ENCODE measurements around the gene KCNK18. TPM values are rescaled to one million over a fixed set of nuclear protein-coding genes. Genes with fewer than 3 reads are reported as not detected.

KCNK18 gene
- total RNA-seq, 1 experiment from 2014 or later, result not detected

GRCh38 chr10:117224881-117225280 lies 27.6 kb downstream of the KCNK18 start:
- Histone ChIP-seq H2BK15ac (ENCODE audit: low read depth, low read length) (no peak overlapping the region), H4K8ac (replicated peaks; ENCODE audit: insufficient read length, low read depth, low read length) (no peak overlapping the region), H3K79me2 (ENCODE audit: insufficient read depth, low read length) (no peaks in the 10 kb centered on the region), H2AFZ (ENCODE audit: low read length) (no peak overlapping the region), H2BK12ac (ENCODE audit: insufficient read length, low read depth, low read length) (no peak overlapping the region), H3T11ph (ENCODE audit: low read length) (no peak overlapping the region), H2AK5ac (ENCODE audit: insufficient read length, low read length) (no peak overlapping the region), H3K9me3 (ENCODE audit: control insufficient read depth, low read depth, low read length) (no peaks in the 10 kb centered on the region), H4K5ac (ENCODE audit: insufficient read length, low read depth, low read length) (no peak overlapping the region), H3K23ac (ENCODE audit: insufficient read length, low read depth, low read length) (no peak overlapping the region), H2BK5ac (ENCODE audit: insufficient read length, low read length) (no peak overlapping the region), H3K23me2 (ENCODE audit: insufficient read length, low read depth, low read length, poor library complexity, severe bottlenecking) (no peaks in the 10 kb centered on the region), H3K56ac (ENCODE audit: insufficient read length, low read depth, low read length) (no peak overlapping the region), H3K4me2 (ENCODE audit: insufficient read depth, insufficient read length, low read length) (no peak overlapping the region), H2BK20ac (ENCODE audit: low read depth, low read length, poor library complexity, severe bottlenecking) (no peak overlapping the region), H4K91ac (ENCODE audit: insufficient read length, low read depth, low read length) (no peak overlapping the region), H3K14ac (ENCODE audit: insufficient read depth, low read length) (no peak overlapping the region), H3K27me3 (ENCODE audit: insufficient read depth, low read length) (no peaks in the 10 kb centered on the region), H3K79me1 (ENCODE audit: insufficient read depth, low read depth, low read length, poor library complexity, severe bottlenecking) (no peaks in the 10 kb centered on the region), H3K9ac (ENCODE audit: extremely low read depth, insufficient read length, low read length) (no peak overlapping the region), H4K20me1 (ENCODE audit: control insufficient read depth, insufficient read depth, insufficient read length) (no peaks in the 10 kb centered on the region), H2BK120ac (ENCODE audit: low read depth, low read length, poor library complexity, severe bottlenecking) (no peak overlapping the region), H3K4ac (ENCODE audit: low read depth, low read length) (no peak overlapping the region), H3K4me1 (ENCODE audit: insufficient read depth, low read length) (no peaks in the 10 kb centered on the region; the same call in 1 of the 2 replicates), H3K18ac (ENCODE audit: insufficient read length, low read depth, low read length) (no peak overlapping the region), H3K27ac (ENCODE audit: insufficient read length, low read depth, low read length) (no peak overlapping the region)
- H3K36me3 Mint-ChIP-seq (ENCODE audit: insufficient read depth in 1 of 3, low read depth in 3 of 3), result no peaks in the 10 kb centered on the region; a peak in 1 of 7 replicates
- H3K9me3 Mint-ChIP-seq, result peaks cover 6% of the 10 kb centered on the region in 2 experiments; a peak in 3 of 5 replicates
- no peak overlapping the region for H3K27ac Mint-ChIP-seq
- H3K4me1 Mint-ChIP-seq, result peaks cover 23 to 44% of the 10 kb centered on the region in 2 experiments
- DNase-seq, result no peak
- no peak for TF ChIP-seq CTCF (conservative IDR thresholded peaks at IDR 0.05)
- no peak overlapping the region for H3K4me3 Mint-ChIP-seq
- WGBS (ENCODE audit: extremely low coverage, insufficient read length, low lambda C conversion rate), result no CpG with 5 or more reads among the region's 3 CpGs
- peaks cover 17% of the 10 kb centered on the region for H3K27me3 Mint-ChIP-seq (ENCODE audit: low read depth)

All from H9 (cell line).